ENCODE measurements around the gene SUPT6H. TPM values are rescaled to one million over a fixed set of nuclear protein-coding genes. Genes with fewer than 3 reads are reported as not detected.
"Not testable (repeated sequence)": the region's sequence is repeated elsewhere in the genome, so short reads cannot be mapped to it uniquely, and the experiment has no call there.

SUPT6H gene
- total and polyA plus RNA-seq, 2 donors (not counting 3 experiments of a cell fraction or from before 2014, with no cell fraction given), result 33.9 to 79.2 TPM

DNA sequence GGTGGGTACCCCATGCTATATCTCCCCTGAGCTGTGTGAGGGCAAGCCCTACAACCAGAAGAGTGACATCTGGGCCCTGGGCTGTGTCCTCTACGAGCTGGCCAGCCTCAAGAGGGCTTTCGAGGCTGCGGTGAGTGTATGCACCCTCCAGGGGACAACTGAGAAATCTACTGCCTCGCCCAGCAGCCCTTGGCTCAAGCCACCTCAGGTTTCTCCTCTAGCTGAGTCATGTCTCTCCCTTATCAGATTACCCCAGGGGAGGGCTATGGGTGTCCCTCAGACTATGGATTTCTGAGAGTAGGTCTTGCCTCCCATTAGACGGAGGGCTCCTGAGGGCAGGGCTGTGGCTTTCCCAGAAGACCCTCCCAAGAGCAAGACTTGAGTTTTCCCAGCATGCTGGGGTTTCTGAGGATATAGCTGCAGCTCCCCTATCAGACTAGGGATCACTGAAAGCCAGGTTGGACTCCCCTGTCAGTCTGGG, 73.3 kb downstream of the SUPT6H start:
- CTCF ChIA-PET, result interaction anchor here (1.4 to 13.7 kb wide), 2 partner anchors 8 to 12 kb away, joined by 8 to 602 read pairs; partner anchors contain the start of gene TRAF4
- Histone ChIP-seq H2AFZ (ENCODE audit: low read depth, low read length) (no peak overlapping the region), H3K36me3 (ENCODE audit: control insufficient read depth in 2 of 2, extremely low read depth in 1 of 2, insufficient read depth in 2 of 2, low read length in 2 of 2) (no peaks in the 10 kb centered on the region), H3K4me2 (ENCODE audit: insufficient read depth, low read length) (no peak overlapping the region), H3K9me1 (replicated peaks; ENCODE audit: control insufficient read depth, extremely low read depth, insufficient read depth, low read length) (no peaks in the 10 kb centered on the region), H3K79me2 (ENCODE audit: control insufficient read depth, insufficient read depth, low read length) (no peaks in the 10 kb centered on the region), H3K4me1 (ENCODE audit: control insufficient read depth, extremely low read depth, insufficient read depth, low read length) (no peaks in the 10 kb centered on the region), H3K27ac (ENCODE audit: insufficient read depth, low read depth, low read length) (no peak overlapping the region), H3K27me3 (ENCODE audit: control insufficient read depth in 2 of 2, insufficient read depth in 2 of 2, low read length in 2 of 2) (no peaks in the 10 kb centered on the region), H4K20me1 (replicated peaks; ENCODE audit: control insufficient read depth, extremely low read depth, insufficient read depth, low read length) (no peaks in the 10 kb centered on the region), H3K9ac (replicated peaks; ENCODE audit: extremely low read depth, insufficient read depth, low read length) (no peak overlapping the region), H3K9me3 (replicated peaks; ENCODE audit: control insufficient read depth, insufficient read depth, low read length) (no peaks in the 10 kb centered on the region), H3K4me3 (replicated peaks in 1 of 3; ENCODE audit: insufficient read depth in 1 of 3, low read depth in 1 of 3, low read length in 3 of 3) (no peak overlapping the region)
- intact Hi-C loops (cut with micrococcal nuclease), result no loop called here
- no peak for DNase-seq (ENCODE audit: low read depth, low spot score)
- no peak for FAIRE-seq
- no TSS peak for BruUV-seq (replicated peaks)
- dilution Hi-C loops (cut with MboI; ENCODE audit: extremely low pct_ligation_motif_present, low sequenced_read_pairs), result no loop called here
- TF ChIP-seq FOS (IDR thresholded peaks at IDR 0.05; ENCODE audit: borderline replicate concordance, insufficient read depth, low read length) (no peak), EZH2 (IDR thresholded peaks at IDR 0.05; ENCODE audit: borderline replicate concordance, low read depth, low read length, severe bottlenecking) (no peak), POLR2AphosphoS5 (IDR thresholded peaks at IDR 0.05; ENCODE audit: insufficient read depth, low read depth, low read length) (no peak), POLR2A (IDR thresholded peaks at IDR 0.05; ENCODE audit: low read depth, low read length) (no peak), MYC (IDR thresholded peaks at IDR 0.05; ENCODE audit: low read depth, low read length) (no peak)
- POLR2A ChIA-PET, result no interaction called here

DNA sequence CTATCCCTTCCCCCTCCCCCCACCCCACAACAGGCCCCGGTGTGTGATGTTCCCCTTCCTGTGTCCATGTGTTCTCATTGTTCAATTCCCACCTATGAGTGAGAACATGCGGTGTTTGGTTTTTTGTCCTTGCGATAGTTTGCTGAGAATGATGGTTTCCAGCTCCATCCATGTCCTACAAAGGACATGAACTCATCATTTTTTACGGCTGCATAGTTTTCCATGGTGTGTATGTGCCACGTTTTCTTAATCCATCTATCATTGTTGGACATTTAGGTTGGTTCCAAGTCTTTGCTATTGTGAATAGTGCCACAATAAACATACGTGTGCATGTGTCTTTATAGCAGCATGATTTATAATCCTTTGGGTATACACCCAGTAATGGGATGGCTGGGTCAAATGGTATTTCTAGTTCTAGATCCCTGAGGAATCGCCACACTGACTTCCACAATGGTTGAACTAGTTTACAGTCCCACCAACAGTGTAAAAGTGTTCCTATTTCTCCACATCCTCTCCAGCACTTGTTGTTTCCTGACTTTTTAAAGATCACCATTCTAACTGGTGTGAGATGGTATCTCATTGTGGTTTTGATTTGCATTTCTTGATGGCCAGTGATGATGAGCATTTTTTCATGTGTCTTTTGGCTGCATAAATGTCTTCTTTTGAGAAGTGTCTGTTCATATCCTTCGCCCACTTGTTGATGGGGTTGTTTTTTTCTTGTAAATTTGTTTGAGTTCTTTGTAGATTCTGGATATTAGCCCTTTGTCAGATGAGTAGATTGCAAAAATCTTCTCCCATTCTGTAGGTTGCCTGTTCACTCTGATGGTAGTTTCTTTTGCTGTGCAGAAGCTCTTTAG, 74.1 kb downstream of the SUPT6H start:
- H3K9me1 ChIP-seq (replicated peaks; ENCODE audit: control insufficient read depth, extremely low read depth, insufficient read depth, low read length); H4K20me1 ChIP-seq (replicated peaks; ENCODE audit: control insufficient read depth, extremely low read depth, insufficient read depth, low read length); POLR2A ChIA-PET; FAIRE-seq; H3K27me3 ChIP-seq (ENCODE audit: control insufficient read depth in 2 of 2, insufficient read depth in 2 of 2, low read length in 2 of 2); DNase-seq (ENCODE audit: low read depth, low spot score); H3K9me3 ChIP-seq (replicated peaks; ENCODE audit: control insufficient read depth, insufficient read depth, low read length); BruUV-seq (replicated peaks); dilution Hi-C loops (cut with MboI; ENCODE audit: extremely low pct_ligation_motif_present, low sequenced_read_pairs); H3K4me1 ChIP-seq (ENCODE audit: control insufficient read depth, extremely low read depth, insufficient read depth, low read length); H3K4me3 ChIP-seq (replicated peaks in 1 of 3; ENCODE audit: insufficient read depth in 1 of 3, low read depth in 1 of 3, low read length in 3 of 3); H3K79me2 ChIP-seq (ENCODE audit: control insufficient read depth, insufficient read depth, low read length); H3K27ac ChIP-seq (ENCODE audit: insufficient read depth, low read depth, low read length); H2AFZ ChIP-seq (ENCODE audit: low read depth, low read length); H3K36me3 ChIP-seq (ENCODE audit: control insufficient read depth in 2 of 2, extremely low read depth in 1 of 2, insufficient read depth in 2 of 2, low read length in 2 of 2); H3K4me2 ChIP-seq (ENCODE audit: insufficient read depth, low read length); intact Hi-C loops (cut with micrococcal nuclease); H3K9ac ChIP-seq (replicated peaks; ENCODE audit: extremely low read depth, insufficient read depth, low read length): not testable (repeated sequence)
- CTCF ChIA-PET, result interaction anchor here (1.2 to 13.7 kb wide), 3 partner anchors 9 to 11 kb away, joined by 3 to 602 read pairs (median 8); partner anchors contain the start of gene TRAF4

Measured in endothelial cell of umbilical vein (primary cell).